WTC11 (cell line): Measurements from ENCODE around the gene MALL. TPM values are rescaled to one million over a fixed set of nuclear protein-coding genes. Genes with fewer than 3 reads are reported as not detected.

Source experiments
- ATAC-seq: fragments of 200-7000 bp; cut with Tn5 transposase; 2 replicates; pipeline ENCODE4 v1.10.0; 2021; ENCODE audit warnings: mild to moderate bottlenecking, moderate library complexity
- CTCF ChIA-PET: fragments of 300-600 bp; sonication (Branson Sonifier 250); formaldehyde crosslinking; loops from one replicate; lab custom pipeline; 2021; ENCODE audit warnings: antibody characterized with exemption; lab: Charles Lee
- POLR2A ChIA-PET: fragments of 350-600 bp; sonication (Branson Sonifier 250); formaldehyde crosslinking; loops from one replicate; lab custom pipeline; 2021; ENCODE audit warnings: antibody characterized with exemption; lab: Charles Lee
- DNase-seq: peaks from one replicate; pipeline ENCODE4 v3.0.0; 2021; ENCODE audit warnings: low spot score
- H3K27ac Mint-ChIP-seq: 2 replicates; pipeline ENCODE4 v1.8.0; 2021; ENCODE audit warnings: mixed read lengths
- H3K27me3 Mint-ChIP-seq: 2 replicates; pipeline ENCODE4 v1.8.0; 2021; ENCODE audit warnings: low read depth, mild to moderate bottlenecking, moderate library complexity, mixed read lengths
- H3K36me3 Mint-ChIP-seq: 2 replicates; pipeline ENCODE4 v1.8.0; 2021; ENCODE audit warnings: mixed read lengths
- H3K4me1 Mint-ChIP-seq: 2 replicates; pipeline ENCODE4 v1.8.0; 2022; ENCODE audit warnings: mixed read lengths
- H3K4me3 Mint-ChIP-seq: 2 replicates; pipeline ENCODE4 v1.8.0; 2021; ENCODE audit warnings: mild to moderate bottlenecking, moderate library complexity, mixed read lengths
- H3K9me3 Mint-ChIP-seq: 2 replicates; pipeline ENCODE4 v1.8.0; 2021; ENCODE audit warnings: mixed read lengths
- CREM ChIP-seq: sonication (generic); formaldehyde crosslinking; IDR thresholded peaks from 2 replicates; pipeline ENCODE4 v1.8.1; 2022; ENCODE audit warnings: mild to moderate bottlenecking, missing genetic modification reagents, moderate library complexity
- ELF4 ChIP-seq: sonication (generic); formaldehyde crosslinking; IDR thresholded peaks from 2 replicates; pipeline ENCODE4 v1.8.1; 2022; ENCODE audit warnings: low read depth, mild to moderate bottlenecking, moderate library complexity, missing genetic modification reagents
- ESRRA ChIP-seq: sonication (generic); formaldehyde crosslinking; IDR thresholded peaks from 2 replicates; pipeline ENCODE4 v1.8.1; 2022; ENCODE audit warnings: mild to moderate bottlenecking, missing genetic modification reagents, borderline replicate concordance
- FOXP4 ChIP-seq: sonication (generic); formaldehyde crosslinking; IDR thresholded peaks from 2 replicates; pipeline ENCODE4 v1.8.0; 2022; ENCODE audit warnings: mild to moderate bottlenecking, missing genetic modification reagents
- GTF2I ChIP-seq: fragments of 250-450 bp; sonication (Bioruptor Pico); conservative IDR thresholded peaks from 2 replicates; pipeline ENCODE4 v1.4.0; 2021; ENCODE audit warnings: mild to moderate bottlenecking
- HMGA2 ChIP-seq: fragments of 250-450 bp; sonication (Bioruptor Pico); IDR thresholded peaks from 2 replicates; pipeline ENCODE4 v1.4.0; 2021; ENCODE audit warnings: mild to moderate bottlenecking, moderate library complexity
- IRF1 ChIP-seq: sonication (generic); formaldehyde crosslinking; IDR thresholded peaks from 2 replicates; pipeline ENCODE4 v1.8.0; 2023; ENCODE audit warnings: missing genetic modification reagents
- MYBL2 ChIP-seq: sonication (generic); formaldehyde crosslinking; IDR thresholded peaks from 2 replicates; pipeline ENCODE4 v1.8.1; 2023; ENCODE audit warnings: mild to moderate bottlenecking, moderate library complexity, missing genetic modification reagents
- SOX15 ChIP-seq: fragments of 250-450 bp; sonication (Bioruptor Pico); IDR thresholded peaks from 2 replicates; pipeline ENCODE4 v1.9.0; 2021; ENCODE audit warnings: mild to moderate bottlenecking
- STAT6 ChIP-seq: sonication (generic); formaldehyde crosslinking; conservative IDR thresholded peaks from 2 replicates; pipeline ENCODE4 v1.8.1; 2023; ENCODE audit warnings: mild to moderate bottlenecking, low read depth, missing genetic modification reagents, moderate library complexity
- TCF7 ChIP-seq: sonication (generic); formaldehyde crosslinking; IDR thresholded peaks from 2 replicates; pipeline ENCODE4 v1.8.0; 2022; ENCODE audit warnings: mild to moderate bottlenecking, low read depth, missing genetic modification reagents, moderate library complexity
- USF1 ChIP-seq: sonication (generic); formaldehyde crosslinking; IDR thresholded peaks from 2 replicates; pipeline ENCODE4 v1.8.0; 2022; ENCODE audit warnings: mild to moderate bottlenecking, missing genetic modification reagents
- ZNF138 ChIP-seq: sonication (generic); formaldehyde crosslinking; conservative IDR thresholded peaks from 2 replicates; pipeline ENCODE4 v1.8.1; 2022; ENCODE audit warnings: mild to moderate bottlenecking, moderate library complexity, missing genetic modification reagents
- ZNF219 ChIP-seq: sonication (generic); formaldehyde crosslinking; IDR thresholded peaks from 2 replicates; pipeline ENCODE4 v1.8.0; 2023; ENCODE audit warnings: missing genetic modification reagents, mild to moderate bottlenecking, borderline replicate concordance
- ZNF232 ChIP-seq: sonication (generic); formaldehyde crosslinking; IDR thresholded peaks from 2 replicates; pipeline ENCODE4 v1.8.0; 2022; ENCODE audit warnings: mild to moderate bottlenecking, missing genetic modification reagents
- ZNF416 ChIP-seq: fragments of 250-450 bp; sonication (Bioruptor Pico); IDR thresholded peaks from 2 replicates; pipeline ENCODE4 v1.9.0; 2021; ENCODE audit warnings: mild to moderate bottlenecking, inconsistent platforms
- ZNF512 ChIP-seq: sonication (generic); formaldehyde crosslinking; IDR thresholded peaks from 2 replicates; pipeline ENCODE4 v1.8.1; 2022; ENCODE audit warnings: missing genetic modification reagents, borderline replicate concordance
- ZNF532 ChIP-seq: fragments of 250-450 bp; sonication (Bioruptor Pico); IDR thresholded peaks from 2 replicates; pipeline ENCODE4 v1.9.0; 2021; ENCODE audit warnings: mild to moderate bottlenecking, borderline replicate concordance
- ZSCAN18 ChIP-seq: fragments of 250-450 bp; sonication (Bioruptor Pico); IDR thresholded peaks from 2 replicates; pipeline ENCODE4 v2.1.2; 2022; ENCODE audit warnings: mild to moderate bottlenecking, moderate library complexity
- total RNA-seq: library from RNA; stranded (reverse); gene quantifications from 3 replicates; pipeline ENCODE4 v1.2.3, GENCODE V29; 2021

Gene MALL
- total RNA-seq, 1 experiment from 2014 or later, result 3.8 TPM

- TF ChIP-seq FOXP4 (CRISPR knock-in tag) (no peak), ZSCAN18 (no peak), ZNF138 (no peak), MYBL2 (no peak), ESRRA (CRISPR knock-in tag) (no peak), TCF7 (CRISPR knock-in tag) (no peak)
- TF ChIP-seq, all 79 proteins: peak for 0
These were observed 8.6 kb upstream of the MALL start (continued) for GRCh38 chr2:110124038-110124825.

- peak; percentile 100 for TF ChIP-seq HMGA2 (CRISPR knock-in tag)
- TF ChIP-seq ZNF416 (CRISPR knock-in tag), result no peak
- no peak for TF ChIP-seq ZNF232 (CRISPR knock-in tag)
- no peak for TF ChIP-seq SOX15 (CRISPR knock-in tag)
- no peak for TF ChIP-seq IRF1
- TF ChIP-seq STAT6 (CRISPR knock-in tag), result no peak
- no peak for TF ChIP-seq USF1 (CRISPR knock-in tag)
- no peak overlapping the region for H3K4me3 Mint-ChIP-seq
- ChIA-PET POLR2A (no interaction called here), CTCF (no interaction called here)
- peaks cover 23% of the 10 kb centered on the region for H3K27me3 Mint-ChIP-seq
- no peaks in the 10 kb centered on the region for H3K9me3 Mint-ChIP-seq
- no peak overlapping the region for H3K27ac Mint-ChIP-seq
- no peaks in the 10 kb centered on the region for H3K36me3 Mint-ChIP-seq
- ATAC-seq (no peak), DNase-seq (no peak)
- H3K4me1 Mint-ChIP-seq, result peaks cover 2% of the 10 kb centered on the region; the same call in 1 of the 2 replicates
These were observed 6.0 kb upstream of the MALL start for GRCh38 chr2:110121592-110121991.

GRCh38 chr2:110121052-110121334, 5.4 kb upstream of the MALL start:
- no peaks in the 10 kb centered on the region for H3K36me3 Mint-ChIP-seq
- peaks cover 8% of the 10 kb centered on the region for H3K4me1 Mint-ChIP-seq
- no peak for ATAC-seq
- no peak overlapping the region for H3K4me3 Mint-ChIP-seq
- H3K27me3 Mint-ChIP-seq, result peaks cover 29% of the 10 kb centered on the region
- H3K9me3 Mint-ChIP-seq, result no peaks in the 10 kb centered on the region
- H3K27ac Mint-ChIP-seq, result no peak overlapping the region
- ChIA-PET CTCF (no interaction called here), POLR2A (no interaction called here)
- DNase-seq, result no peak
- no peak for TF ChIP-seq CREM (CRISPR knock-in tag)
- no peak for TF ChIP-seq ZNF512
- TF ChIP-seq ZNF219 (CRISPR knock-in tag), result no peak
- no peak for TF ChIP-seq ELF4 (CRISPR knock-in tag)
- no peak for TF ChIP-seq ZNF532
- TF ChIP-seq GTF2I (CRISPR knock-in tag), result no peak
- no peak for TF ChIP-seq SOX15 (CRISPR knock-in tag)
